Esophagus muscularis mucosa (tissue), 4 donors: ENCODE data around the gene HTR2C. TPM values are rescaled to one million over a fixed set of nuclear protein-coding genes. Genes with fewer than 3 reads are reported as not detected.

ENCODE experiments used
- DNase-seq: peaks from one replicate; pipeline ENCODE4 v3.0.0-alpha.2; 2017; ENCODE audit errors: extremely low spot score
- H3K27ac ChIP-seq, 4 donors: fragments of 200-600 bp; sonication (generic); replicated peaks in 1 of 4; 1 replicate in 3 of 4; 2 replicates in 1 of 4; pipeline ENCODE4 v1.5.1; 2016 to 2019; ENCODE audit warnings: mild to moderate bottlenecking in 1 of 4
- H3K27me3 ChIP-seq, 4 donors: fragments of 200-600 bp; sonication (generic); one replicate each; pipeline versions ENCODE4 v1.5.1 to v1.6.0; 2016 to 2019
- H3K36me3 ChIP-seq, 4 donors: fragments of 200-600 bp; sonication (generic); one replicate each; pipeline ENCODE4 v1.5.1; 2016 to 2019
- H3K4me1 ChIP-seq, 4 donors: fragments of 200-600 bp; sonication (generic); one replicate each; pipeline ENCODE4 v1.5.1; 2016 to 2019
- H3K4me3 ChIP-seq, 4 donors: fragments of 200-600 bp; sonication (generic); 1 replicate in 2 of 4; 2 replicates in 2 of 4; pipeline ENCODE4 v1.5.1; 2016 to 2019; ENCODE audit warnings: mild to moderate bottlenecking in 4 of 4, moderate library complexity in 1 of 4
- H3K9me3 ChIP-seq, 4 donors: fragments of 200-600 bp; sonication (generic); 1 replicate in 3 of 4; 2 replicates in 1 of 4; pipeline ENCODE4 v1.5.1; 2016 to 2019
- EP300 ChIP-seq: sonication (generic); formaldehyde crosslinking; IDR thresholded peaks from one replicate; pipeline ENCODE4 v1.6.1; 2017; ENCODE audit warnings: antibody characterized with exemption
- POLR2A ChIP-seq: fragments of 450-650 bp; IDR thresholded peaks from one replicate; pipeline ENCODE4 v1.6.1; 2017; ENCODE audit warnings: antibody characterized with exemption, moderate library complexity, mild to moderate bottlenecking, low read depth
- POLR2AphosphoS5 ChIP-seq, 2 donors: sonication (generic); formaldehyde crosslinking; IDR thresholded peaks; one replicate each; pipeline ENCODE4 v1.6.1; 2017; ENCODE audit warnings: antibody characterized with exemption in 2 of 2
- WGBS: methylation state at CpG from one replicate; pipeline ENCODE4 v1.1.5; 2018; 5-methylcytosine and 5-hydroxymethylcytosine counted together
- intact Hi-C: fragments of 100-400 bp; cut with DNase I; formaldehyde crosslinking; loops from one replicate; pipeline ENCODE4 v1.15.1; 2023
- total RNA-seq, 4 donors: library from RNA; depleted of rRNA; stranded (reverse); fragments of >200 nt; gene quantifications; one replicate each; pipeline versions ENCODE4 v1.1.0 to v1.2.1, GENCODE V29; 2016
- TF ChIP-seq, protein P1 (sequence below), 3 experiments: fragments of 200-600 bp in 2 of 3; fragments of 450-650 bp in 1 of 3; sonication (generic) in 2 of 3; IDR thresholded peaks; one replicate each; pipeline ENCODE4 v1.5.1; 2017 to 2019; ENCODE audit warnings: antibody characterized with exemption in 3 of 3, mild to moderate bottlenecking in 2 of 3, moderate library complexity in 1 of 3

HTR2C gene
- total RNA-seq, 4 donors from 2014 or later, result not detected

GRCh38 chrX:114903618-114904017 is 319.7 kb downstream of the HTR2C start:
- no peaks in the 10 kb centered on the region for H3K36me3 ChIP-seq
- no peaks in the 10 kb centered on the region for H3K4me1 ChIP-seq
- H3K27ac ChIP-seq, result no peak overlapping the region
- H3K9me3 ChIP-seq, result no peaks in the 10 kb centered on the region
- no peak overlapping the region for H3K4me3 ChIP-seq
- WGBS, result 59% methylated on average over 3 of the region's 3 CpGs
- no peak for TF ChIP-seq POLR2AphosphoS5 (IDR thresholded peaks at IDR 0.05)
- TF ChIP-seq EP300, result no peak
- TF ChIP-seq, protein P1, sequence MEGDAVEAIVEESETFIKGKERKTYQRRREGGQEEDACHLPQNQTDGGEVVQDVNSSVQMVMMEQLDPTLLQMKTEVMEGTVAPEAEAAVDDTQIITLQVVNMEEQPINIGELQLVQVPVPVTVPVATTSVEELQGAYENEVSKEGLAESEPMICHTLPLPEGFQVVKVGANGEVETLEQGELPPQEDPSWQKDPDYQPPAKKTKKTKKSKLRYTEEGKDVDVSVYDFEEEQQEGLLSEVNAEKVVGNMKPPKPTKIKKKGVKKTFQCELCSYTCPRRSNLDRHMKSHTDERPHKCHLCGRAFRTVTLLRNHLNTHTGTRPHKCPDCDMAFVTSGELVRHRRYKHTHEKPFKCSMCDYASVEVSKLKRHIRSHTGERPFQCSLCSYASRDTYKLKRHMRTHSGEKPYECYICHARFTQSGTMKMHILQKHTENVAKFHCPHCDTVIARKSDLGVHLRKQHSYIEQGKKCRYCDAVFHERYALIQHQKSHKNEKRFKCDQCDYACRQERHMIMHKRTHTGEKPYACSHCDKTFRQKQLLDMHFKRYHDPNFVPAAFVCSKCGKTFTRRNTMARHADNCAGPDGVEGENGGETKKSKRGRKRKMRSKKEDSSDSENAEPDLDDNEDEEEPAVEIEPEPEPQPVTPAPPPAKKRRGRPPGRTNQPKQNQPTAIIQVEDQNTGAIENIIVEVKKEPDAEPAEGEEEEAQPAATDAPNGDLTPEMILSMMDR (IDR thresholded peaks at IDR 0.05), result no peak
- no peak for TF ChIP-seq POLR2A
- no peak for DNase-seq
- intact Hi-C loops, result no loop called here
- H3K27me3 ChIP-seq, result no peaks in the 10 kb centered on the region

GRCh38 chrX:114905251-114905650 is 321.4 kb downstream of the HTR2C start:
- H3K9me3 ChIP-seq, result no peaks in the 10 kb centered on the region
- intact Hi-C loops, result no loop called here
- no peaks in the 10 kb centered on the region for H3K27me3 ChIP-seq
- no peak overlapping the region for H3K27ac ChIP-seq
- no peak overlapping the region for H3K4me3 ChIP-seq
- no peak for DNase-seq
- WGBS, result 61% methylated on average over 2 of the region's 2 CpGs
- H3K4me1 ChIP-seq, result no peaks in the 10 kb centered on the region
- H3K36me3 ChIP-seq, result no peaks in the 10 kb centered on the region
- TF ChIP-seq, protein P1 (IDR thresholded peaks at IDR 0.05), result no peak
- no peak for TF ChIP-seq POLR2A
- no peak for TF ChIP-seq EP300
- TF ChIP-seq POLR2AphosphoS5 (IDR thresholded peaks at IDR 0.05), result no peak

GRCh38 chrX:114906984-114907510 is 323.2 kb downstream of the HTR2C start:
- H3K27me3 ChIP-seq, result no peaks in the 10 kb centered on the region
- intact Hi-C loops, result no loop called here
- TF ChIP-seq EP300, result no peak
- TF ChIP-seq, protein P1 (IDR thresholded peaks at IDR 0.05), result no peak
- H3K27ac ChIP-seq, result no peak overlapping the region
- 35% methylated on average over 9 of the region's 9 CpGs for WGBS
- no peaks in the 10 kb centered on the region for H3K36me3 ChIP-seq
- no peaks in the 10 kb centered on the region for H3K4me1 ChIP-seq
- no peaks in the 10 kb centered on the region for H3K9me3 ChIP-seq
- no peak overlapping the region for H3K4me3 ChIP-seq
- no peak for DNase-seq

- intact Hi-C loops, result no loop called here
- Histone ChIP-seq H3K36me3 (no peaks in the 10 kb centered on the region), H3K9me3 (no peaks in the 10 kb centered on the region), H3K4me3 (no peak overlapping the region), H3K27me3 (no peaks in the 10 kb centered on the region), H3K27ac (no peak overlapping the region), H3K4me1 (peaks cover 0 to 3% (median 0%) of the 10 kb centered on the region in 4 donors)
- no peak for TF ChIP-seq POLR2AphosphoS5 (IDR thresholded peaks at IDR 0.05)
- TF ChIP-seq EP300, result no peak
- no peak for TF ChIP-seq POLR2A
- TF ChIP-seq, protein P1 (IDR thresholded peaks at IDR 0.05), result no peak
- 75% methylated on average over 3 of the region's 3 CpGs for WGBS
- DNase-seq, result no peak
These were observed 340.5 kb downstream of the HTR2C start for GRCh38 chrX:114924423-114924822.

GRCh38 chrX:114924856-114925255 is 341.0 kb downstream of the HTR2C start:
- Histone ChIP-seq H3K4me3 (no peak overlapping the region), H3K9me3 (no peaks in the 10 kb centered on the region), H3K27ac (no peak overlapping the region), H3K4me1 (peaks cover 0 to 3% (median 0%) of the 10 kb centered on the region in 4 donors), H3K27me3 (no peaks in the 10 kb centered on the region), H3K36me3 (no peaks in the 10 kb centered on the region)
- DNase-seq, result no peak
- intact Hi-C loops, result no loop called here
- TF ChIP-seq EP300 (no peak), POLR2AphosphoS5 (IDR thresholded peaks at IDR 0.05) (no peak), POLR2A (no peak)
- TF ChIP-seq, protein P1 (IDR thresholded peaks at IDR 0.05), result no peak
